GM18520 (cell line): ENCODE measurements around the gene C19orf73.
"Not testable (repeated sequence)": the region's sequence is repeated elsewhere in the genome, so short reads cannot be mapped to it uniquely, and the experiment has no call there.

Source experiments
- ATAC-seq: cut with Tn5 transposase; IDR thresholded peaks from one replicate; pipeline ENCODE4 v1.9.1; 2021; ENCODE audit not compliant: unreplicated experiment

The C19orf73 gene

GRCh38 chr19:49123285-49123684 is 4.3 kb upstream of the C19orf73 start:
- not testable (repeated sequence) for ATAC-seq

GRCh38 chr19:49121841-49122240 is 2.9 kb upstream of the C19orf73 start:
- ATAC-seq: not testable (repeated sequence)

- ATAC-seq: no peak
Observed at GRCh38 chr19:49120868-49121267, 1.9 kb upstream of the C19orf73 start.

- no peak for ATAC-seq
Observed at GRCh38 chr19:49120325-49120683, 1.4 kb upstream of the C19orf73 start.

GRCh38 chr19:49119411-49120324 is 725 bp upstream of the C19orf73 start, which contains the start of gene PPFIA3:
TSS of gene PPFIA3 (plus strand) at chr19:49119544. CDS start at chr19:49127874, 8,330 bp downstream.
- ATAC-seq: no peak

- no peak for ATAC-seq
Observed at GRCh38 chr19:49117677-49118564, 1.0 kb downstream of the C19orf73 start.

- ATAC-seq: no peak
Observed at GRCh38 chr19:49116544-49116943, 2.4 kb downstream of the C19orf73 start.

GRCh38 chr19:49114630-49115363 is 4.1 kb downstream of the C19orf73 start:
- no peak for ATAC-seq

- peak; percentile 40 for ATAC-seq
Observed at GRCh38 chr19:49113762-49114629, 4.9 kb downstream of the C19orf73 start, which contains the start of gene LIN7B. TSS of gene LIN7B (plus strand) at chr19:49114370. CDS start at chr19:49114405, 35 bp downstream.

- ATAC-seq: no peak
Observed at GRCh38 chr19:49111218-49111998, 7.5 kb downstream of the C19orf73 start.

- ATAC-seq: no peak
Observed at GRCh38 chr19:49110567-49110966, 8.4 kb downstream of the C19orf73 start.

GRCh38 chr19:49109569-49110233 is 9.2 kb downstream of the C19orf73 start:
- no peak for ATAC-seq

GRCh38 chr19:49109051-49109450 is 9.9 kb downstream of the C19orf73 start:
- ATAC-seq: no peak

GRCh38 chr19:49107625-49108459 is 11.1 kb downstream of the C19orf73 start:
- no peak for ATAC-seq

- no peak for ATAC-seq
Observed at GRCh38 chr19:49106648-49107135, 12.3 kb downstream of the C19orf73 start.

GRCh38 chr19:49104229-49104864 is 14.6 kb downstream of the C19orf73 start:
- no peak for ATAC-seq
